ENCODE data around the gene CDCA3. TPM values are rescaled to one million over a fixed set of nuclear protein-coding genes. Genes with fewer than 3 reads are reported as not detected.

CDCA3 gene
- total and polyA plus RNA-seq, 2 of the 13 experiments (the other 11 are each of a cell fraction or from before 2014, with no cell fraction given), result 32.7 to 56.5 TPM

- peak; percentile 95 for TF ChIP-seq KDM5A (IDR thresholded peaks at IDR 0.05; ENCODE audit: borderline replicate concordance, low read length)
- TF ChIP-seq ZNF768 (CRISPR knock-in tag; IDR thresholded peaks at IDR 0.05), result no peak
- no peak for TF ChIP-seq ELK4 (CRISPR knock-in tag; IDR thresholded peaks at IDR 0.05; ENCODE audit: borderline replicate concordance)
- TF ChIP-seq, protein P1, sequence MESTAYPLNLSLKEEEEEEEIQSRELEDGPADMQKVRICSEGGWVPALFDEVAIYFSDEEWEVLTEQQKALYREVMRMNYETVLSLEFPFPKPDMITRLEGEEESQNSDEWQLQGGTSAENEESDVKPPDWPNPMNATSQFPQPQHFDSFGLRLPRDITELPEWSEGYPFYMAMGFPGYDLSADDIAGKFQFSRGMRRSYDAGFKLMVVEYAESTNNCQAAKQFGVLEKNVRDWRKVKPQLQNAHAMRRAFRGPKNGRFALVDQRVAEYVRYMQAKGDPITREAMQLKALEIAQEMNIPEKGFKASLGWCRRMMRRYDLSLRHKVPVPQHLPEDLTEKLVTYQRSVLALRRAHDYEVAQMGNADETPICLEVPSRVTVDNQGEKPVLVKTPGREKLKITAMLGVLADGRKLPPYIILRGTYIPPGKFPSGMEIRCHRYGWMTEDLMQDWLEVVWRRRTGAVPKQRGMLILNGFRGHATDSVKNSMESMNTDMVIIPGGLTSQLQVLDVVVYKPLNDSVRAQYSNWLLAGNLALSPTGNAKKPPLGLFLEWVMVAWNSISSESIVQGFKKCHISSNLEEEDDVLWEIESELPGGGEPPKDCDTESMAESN (CRISPR knock-in tag; conservative IDR thresholded peaks at IDR 0.05), result peak; percentile 58; the same call in 1 of the 2 replicates
- TF ChIP-seq ZNF788 (CRISPR knock-in tag; IDR thresholded peaks at IDR 0.05; ENCODE audit: borderline replicate concordance), result no peak
- TF ChIP-seq NFYB (CRISPR knock-in tag; IDR thresholded peaks at IDR 0.05), result peak; percentile 97
- TF ChIP-seq EED (CRISPR knock-in tag; IDR thresholded peaks at IDR 0.05), result no peak
- TF ChIP-seq, protein P2, sequence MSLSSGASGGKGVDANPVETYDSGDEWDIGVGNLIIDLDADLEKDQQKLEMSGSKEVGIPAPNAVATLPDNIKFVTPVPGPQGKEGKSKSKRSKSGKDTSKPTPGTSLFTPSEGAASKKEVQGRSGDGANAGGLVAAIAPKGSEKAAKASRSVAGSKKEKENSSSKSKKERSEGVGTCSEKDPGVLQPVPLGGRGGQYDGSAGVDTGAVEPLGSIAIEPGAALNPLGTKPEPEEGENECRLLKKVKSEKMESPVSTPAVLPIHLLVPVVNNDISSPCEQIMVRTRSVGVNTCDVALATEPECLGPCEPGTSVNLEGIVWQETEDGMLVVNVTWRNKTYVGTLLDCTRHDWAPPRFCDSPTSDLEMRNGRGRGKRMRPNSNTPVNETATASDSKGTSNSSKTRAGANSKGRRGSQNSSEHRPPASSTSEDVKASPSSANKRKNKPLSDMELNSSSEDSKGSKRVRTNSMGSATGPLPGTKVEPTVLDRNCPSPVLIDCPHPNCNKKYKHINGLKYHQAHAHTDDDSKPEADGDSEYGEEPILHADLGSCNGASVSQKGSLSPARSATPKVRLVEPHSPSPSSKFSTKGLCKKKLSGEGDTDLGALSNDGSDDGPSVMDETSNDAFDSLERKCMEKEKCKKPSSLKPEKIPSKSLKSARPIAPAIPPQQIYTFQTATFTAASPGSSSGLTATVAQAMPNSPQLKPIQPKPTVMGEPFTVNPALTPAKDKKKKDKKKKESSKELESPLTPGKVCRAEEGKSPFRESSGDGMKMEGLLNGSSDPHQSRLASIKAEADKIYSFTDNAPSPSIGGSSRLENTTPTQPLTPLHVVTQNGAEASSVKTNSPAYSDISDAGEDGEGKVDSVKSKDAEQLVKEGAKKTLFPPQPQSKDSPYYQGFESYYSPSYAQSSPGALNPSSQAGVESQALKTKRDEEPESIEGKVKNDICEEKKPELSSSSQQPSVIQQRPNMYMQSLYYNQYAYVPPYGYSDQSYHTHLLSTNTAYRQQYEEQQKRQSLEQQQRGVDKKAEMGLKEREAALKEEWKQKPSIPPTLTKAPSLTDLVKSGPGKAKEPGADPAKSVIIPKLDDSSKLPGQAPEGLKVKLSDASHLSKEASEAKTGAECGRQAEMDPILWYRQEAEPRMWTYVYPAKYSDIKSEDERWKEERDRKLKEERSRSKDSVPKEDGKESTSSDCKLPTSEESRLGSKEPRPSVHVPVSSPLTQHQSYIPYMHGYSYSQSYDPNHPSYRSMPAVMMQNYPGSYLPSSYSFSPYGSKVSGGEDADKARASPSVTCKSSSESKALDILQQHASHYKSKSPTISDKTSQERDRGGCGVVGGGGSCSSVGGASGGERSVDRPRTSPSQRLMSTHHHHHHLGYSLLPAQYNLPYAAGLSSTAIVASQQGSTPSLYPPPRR (CRISPR knock-in tag; IDR thresholded peaks at IDR 0.05; ENCODE audit: borderline replicate concordance), result peak; percentile 29; the same call in 1 of the 2 replicates
- 0 out of 4 replicates have a peak, but pooled peaks of 1 of the 2 experiments have one; percentile 10 for TF ChIP-seq EP300 (IDR thresholded peaks at IDR 0.05; ENCODE audit: low read depth in 2 of 2, low read length in 2 of 2)
- no peak for TF ChIP-seq EP300 (CRISPR knock-in tag; IDR thresholded peaks at IDR 0.05; ENCODE audit: borderline replicate concordance)
- TF ChIP-seq RBFOX2 (IDR thresholded peaks at IDR 0.05; ENCODE audit: low read depth, low read length), result no peak
- TF ChIP-seq KLF9 (CRISPR knock-in tag; IDR thresholded peaks at IDR 0.05; ENCODE audit: low read depth), result no peak
- TF ChIP-seq RAD21 (CRISPR knock-in tag; IDR thresholded peaks at IDR 0.05), result no peak
- no peak for TF ChIP-seq CBX2 (IDR thresholded peaks at IDR 0.05; ENCODE audit: low read depth, low read length)
- TF ChIP-seq CBX2 (CRISPR knock-in tag; IDR thresholded peaks at IDR 0.05; ENCODE audit: low read depth), result no peak
- 0 out of 2 replicates have a peak, but pooled peaks have one; percentile 16 for TF ChIP-seq BRCA1 (CRISPR knock-in tag; IDR thresholded peaks at IDR 0.05)
- 0 out of 2 replicates have a peak, but pooled peaks have one; percentile 14 for TF ChIP-seq TAF1 (CRISPR knock-in tag; IDR thresholded peaks at IDR 0.05)
- peak; percentile 76 for TF ChIP-seq POLR2AphosphoS5 (IDR thresholded peaks at IDR 0.05; ENCODE audit: low read depth, low read length)
- TF ChIP-seq ZFY (CRISPR knock-in tag; IDR thresholded peaks at IDR 0.05), result no peak
- TF ChIP-seq ZNF3 (CRISPR knock-in tag; IDR thresholded peaks at IDR 0.05), result no peak
- TF ChIP-seq CC2D1A (CRISPR knock-in tag; IDR thresholded peaks at IDR 0.05), result peak; percentile 71; the same call in 1 of the 2 replicates
- TF ChIP-seq CHD4 (IDR thresholded peaks at IDR 0.05; ENCODE audit: borderline replicate concordance, low read length), result no peak; the same call in 1 of the 2 replicates
- 0 out of 2 replicates have a peak, but pooled peaks have one; percentile 6 for TF ChIP-seq STAG1 (CRISPR knock-in tag; IDR thresholded peaks at IDR 0.05)
These were observed at the start of gene CDCA3 (continued) for GRCh38 chr12:6851153-6851920.

Data from HepG2 (cell line).